ENCODE results near the gene DNAJB12.
"Not testable (repeated sequence)": the region's sequence is repeated elsewhere in the genome, so short reads cannot be mapped to it uniquely, and the experiment has no call there.

Gene DNAJB12

GRCh38 chr10:72306215-72306760 is 48.4 kb downstream of the DNAJB12 start:
- Histone ChIP-seq H3K9me3 (no peaks in the 10 kb centered on the region), H3K27me3 (no peaks in the 10 kb centered on the region), H3K4me3 (no peak overlapping the region), H3K36me3 (no peaks in the 10 kb centered on the region), H3K4me1 (peaks cover 0 to 27% (median 14%) of the 10 kb centered on the region in 4 donors), H3K27ac (no peak overlapping the region)
- no peak for DNase-seq
- no peak for TF ChIP-seq CTCF (IDR thresholded peaks at IDR 0.05)
- intact Hi-C loops (cut with DNase I; ENCODE audit: low total_unique reads): no loop called here

GRCh38 chr10:72303424-72304128 is 51.1 kb downstream of the DNAJB12 start:
- no peak for TF ChIP-seq CTCF (IDR thresholded peaks at IDR 0.05)
- Histone ChIP-seq H3K36me3 (no peaks in the 10 kb centered on the region), H3K27me3 (no peaks in the 10 kb centered on the region), H3K4me1 (peaks cover 0 to 5% (median under 1%) of the 10 kb centered on the region in 4 donors), H3K9me3 (no peaks in the 10 kb centered on the region), H3K4me3 (no peak overlapping the region), H3K27ac (no peak overlapping the region)
- DNase-seq: no peak
- intact Hi-C loops (cut with DNase I; ENCODE audit: low total_unique reads): no loop called here

- DNase-seq: no peak
- Histone ChIP-seq H3K36me3 (no peaks in the 10 kb centered on the region), H3K4me1 (peaks cover 0 to 16% (median 6%) of the 10 kb centered on the region in 4 donors), H3K9me3 (no peaks in the 10 kb centered on the region), H3K27ac (peak overlapping the region; percentile 87 to 90), H3K27me3 (no peaks in the 10 kb centered on the region), H3K4me3 (no peak overlapping the region)
- intact Hi-C loops (cut with DNase I; ENCODE audit: low total_unique reads): no loop called here
- no peak for TF ChIP-seq CTCF (IDR thresholded peaks at IDR 0.05)
Measured at GRCh38 chr10:72298592-72299519, 55.9 kb downstream of the DNAJB12 start.

- H3K9me3 ChIP-seq: no peaks in the 10 kb centered on the region
- intact Hi-C loops (cut with DNase I; ENCODE audit: low total_unique reads): no loop called here
- DNase-seq: peak; percentile 99
- H3K4me1 ChIP-seq: peaks cover 0 to 16% (median 6%) of the 10 kb centered on the region in 4 donors
- H3K27ac ChIP-seq: peak overlapping the region; percentile 87 to 90
- TF ChIP-seq CTCF (IDR thresholded peaks at IDR 0.05): no peak
- H3K4me3 ChIP-seq: peak overlapping the region; percentile 69 to 74
- H3K36me3 ChIP-seq: no peaks in the 10 kb centered on the region
- no peaks in the 10 kb centered on the region for H3K27me3 ChIP-seq
Measured at GRCh38 chr10:72297805-72298591, 56.7 kb downstream of the DNAJB12 start.

GRCh38 chr10:72297281-72297804 is 57.4 kb downstream of the DNAJB12 start:
- intact Hi-C loops (cut with DNase I; ENCODE audit: low total_unique reads): no loop called here
- H3K4me3 ChIP-seq: peak overlapping the region; percentile 69 to 74
- H3K9me3 ChIP-seq: no peaks in the 10 kb centered on the region
- peak; percentile 85 to 96 for DNase-seq
- H3K27me3 ChIP-seq: no peaks in the 10 kb centered on the region
- no peak for TF ChIP-seq CTCF (IDR thresholded peaks at IDR 0.05)
- H3K4me1 ChIP-seq: peaks cover 0 to 16% (median 6%) of the 10 kb centered on the region in 4 donors
- no peaks in the 10 kb centered on the region for H3K36me3 ChIP-seq
- H3K27ac ChIP-seq: peak overlapping the region; percentile 87 to 90

GRCh38 chr10:72296829-72297280 is 57.9 kb downstream of the DNAJB12 start:
- H3K4me3 ChIP-seq: peak overlapping the region; percentile 69 to 74
- peak overlapping the region; percentile 87 to 90 for H3K27ac ChIP-seq
- not testable (repeated sequence) for H3K9me3 ChIP-seq, DNase-seq, H3K27me3 ChIP-seq, H3K36me3 ChIP-seq
- intact Hi-C loops (cut with DNase I; ENCODE audit: low total_unique reads): loop anchor here (1.0 kb wide), 1 partner anchor 22 kb away; no protein-coding TSS in a partner anchor
- peaks cover 0 to 16% (median 6%) of the 10 kb centered on the region in 4 donors for H3K4me1 ChIP-seq

Data from tibial artery (tissue), 4 donors.